Stimulated activated CD4-positive, alpha-beta T cell treated with anti-CD3 and anti-CD28 coated beads, Interleukin-4, amount 100 ng/mL, for 4 hours (primary cell): ENCODE results near the gene RAPGEF4.

ENCODE experiments used
- DNase-seq, 2 experiments: peaks; one replicate each; pipeline ENCODE4 v3.0.0-alpha.2; 2020

RAPGEF4 gene

DNA sequence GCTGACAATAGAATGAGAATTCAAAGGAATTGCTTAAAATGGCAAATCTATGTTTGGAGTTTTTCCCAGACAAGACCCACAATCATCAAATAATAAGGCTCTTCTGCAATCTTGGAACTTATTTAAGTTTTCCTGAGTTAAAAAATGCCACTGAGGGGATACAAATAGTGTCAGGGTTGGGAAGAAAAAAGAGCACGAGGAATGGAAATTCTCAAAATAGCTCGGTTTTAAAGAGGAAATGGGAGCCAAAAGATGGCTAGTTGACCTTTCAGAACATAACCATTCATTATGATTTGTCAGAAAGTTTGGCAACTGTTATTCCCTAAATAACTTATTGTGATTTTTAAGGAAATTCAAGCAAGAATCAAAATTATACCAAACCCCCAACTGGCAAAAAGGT, 127.7 kb downstream of the RAPGEF4 start:
- no peak for DNase-seq

- peak; percentile 14 to 42 for DNase-seq
Observed at GRCh38 chr2:172864182-172864581, 128.5 kb downstream of the RAPGEF4 start.

DNA sequence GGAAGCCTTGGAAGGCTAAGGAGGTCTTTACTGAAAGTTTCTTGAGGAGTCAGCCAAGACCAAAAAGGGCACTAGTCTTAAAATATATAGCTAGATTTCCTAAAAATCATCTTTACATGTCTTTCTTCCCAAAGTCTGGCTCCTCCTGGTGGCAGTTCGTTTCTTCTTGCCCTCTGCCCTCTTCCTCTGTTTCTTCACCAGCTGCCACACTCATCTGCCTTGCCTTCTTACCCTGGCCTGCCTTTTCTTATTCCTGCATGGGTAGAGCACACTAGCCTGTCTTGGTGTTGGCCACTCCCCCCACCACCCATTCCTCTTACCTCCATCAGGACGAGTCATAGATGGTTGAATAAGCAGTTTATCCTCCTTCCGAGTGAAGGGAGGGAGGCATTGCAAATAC, 129.8 kb downstream of the RAPGEF4 start:
- no peak for DNase-seq

DNA sequence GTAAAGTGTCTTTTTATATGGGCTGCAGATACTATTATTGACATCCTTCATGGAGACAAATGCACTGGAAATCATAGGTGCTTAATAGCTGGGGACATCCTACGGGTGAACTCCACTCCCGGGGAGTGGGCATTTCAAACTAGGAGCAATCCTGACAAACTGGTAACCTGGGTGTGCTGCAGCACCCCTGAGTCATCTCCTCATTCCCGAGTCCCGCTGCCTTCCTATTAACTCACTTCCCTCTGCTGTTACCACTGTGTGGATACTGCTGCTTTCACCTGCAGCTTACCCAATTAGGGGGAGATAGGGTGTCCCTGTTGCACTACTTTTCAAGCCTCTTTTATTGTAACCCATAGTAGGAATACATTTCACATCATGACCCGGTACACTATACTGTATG, 134.2 kb downstream of the RAPGEF4 start:
- no peak for DNase-seq

GRCh38 chr2:172870396-172870795, 134.8 kb downstream of the RAPGEF4 start:
- no peak for DNase-seq

DNA sequence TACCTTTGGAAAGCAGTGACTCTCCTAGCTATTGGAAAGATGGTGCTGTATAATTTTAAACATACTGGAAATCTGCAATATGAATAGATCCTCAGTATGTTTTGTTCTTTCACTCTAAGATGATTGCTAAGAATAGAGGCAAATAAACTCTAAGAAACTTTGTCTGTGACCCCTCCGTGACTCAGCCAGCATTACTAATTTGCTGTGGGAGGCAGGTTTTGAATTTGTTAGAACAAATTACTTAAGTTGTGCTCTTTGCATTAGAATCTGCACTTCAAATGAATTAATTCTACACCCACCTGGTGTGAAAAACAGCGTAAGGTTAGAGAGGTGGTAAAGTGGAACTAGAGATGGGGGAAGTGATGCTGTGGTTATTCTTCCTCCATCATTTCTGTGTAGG, 142.2 kb downstream of the RAPGEF4 start:
- DNase-seq, result no peak

GRCh38 chr2:172878260-172878659, 142.6 kb downstream of the RAPGEF4 start:
- no peak for DNase-seq

DNA sequence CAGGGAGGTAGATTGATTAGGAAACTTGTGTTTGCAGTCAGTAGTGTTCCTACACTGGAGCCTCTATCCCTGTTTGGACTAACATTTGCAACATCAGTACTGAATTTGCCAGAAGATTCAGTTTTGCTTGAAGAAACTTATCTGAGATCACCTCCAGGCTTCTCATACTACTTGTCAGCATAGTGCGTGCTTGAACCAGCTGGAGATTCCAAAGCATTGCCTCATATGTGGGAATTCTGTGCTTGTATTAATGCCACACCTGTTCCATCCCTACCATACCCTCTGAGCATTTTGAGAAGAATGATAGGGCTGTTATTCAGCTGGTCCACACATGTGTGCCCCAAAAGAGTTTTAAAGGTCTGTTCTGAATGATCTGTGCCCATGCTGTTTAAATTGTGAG, 148.7 kb downstream of the RAPGEF4 start:
- no peak for DNase-seq

- no peak for DNase-seq
Observed at GRCh38 chr2:172885996-172886395, 150.4 kb downstream of the RAPGEF4 start.

GRCh38 chr2:172887280-172887679, 151.6 kb downstream of the RAPGEF4 start:
- DNase-seq, result no peak

DNA sequence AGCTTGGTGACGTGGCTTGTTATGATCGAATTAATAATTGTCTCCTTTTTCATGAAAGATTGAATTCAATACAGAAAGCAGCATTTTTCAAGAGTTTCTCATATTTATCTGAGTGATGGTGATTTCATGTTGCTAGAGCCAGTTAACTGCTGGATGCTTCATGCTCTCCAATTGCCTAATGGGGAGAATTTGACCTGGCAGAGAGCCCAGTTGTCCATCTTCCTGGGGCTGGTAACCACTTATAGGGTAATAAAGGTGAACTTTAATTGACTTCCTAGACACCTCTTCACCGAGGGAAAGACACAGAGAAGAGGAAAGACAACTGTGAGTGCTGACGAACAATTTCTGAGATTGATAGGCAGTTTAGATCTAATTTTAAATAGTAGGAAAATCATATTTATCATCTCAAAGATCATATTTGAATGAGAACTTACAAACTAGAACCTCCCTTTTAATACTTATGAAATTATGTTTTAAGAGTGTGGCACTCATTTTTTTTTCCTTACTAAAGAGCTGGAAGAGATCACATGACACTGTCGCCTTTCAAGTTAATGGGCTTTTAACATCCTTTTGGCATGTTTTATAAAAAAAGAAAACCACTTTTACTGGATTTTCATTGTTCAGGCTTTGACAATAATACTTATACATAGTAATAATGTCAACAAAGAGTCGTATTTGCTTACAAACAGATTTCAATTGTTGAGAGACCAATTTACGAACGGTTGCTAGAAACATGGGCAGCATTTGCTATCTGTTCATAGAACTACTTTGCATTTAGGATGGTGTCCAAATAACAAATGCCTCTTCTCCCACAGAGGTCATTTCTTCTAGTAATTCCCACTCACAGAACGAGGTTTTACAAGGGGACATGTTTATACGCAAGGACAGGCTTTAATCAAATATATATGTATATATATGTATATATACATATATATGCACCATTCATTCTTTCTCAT, 153.3 kb downstream of the RAPGEF4 start:
- DNase-seq, result no peak

GRCh38 chr2:172889768-172890430, 154.3 kb downstream of the RAPGEF4 start:
- DNase-seq, result no peak

GRCh38 chr2:172893111-172893510, 157.5 kb downstream of the RAPGEF4 start:
- DNase-seq, result no peak

DNA sequence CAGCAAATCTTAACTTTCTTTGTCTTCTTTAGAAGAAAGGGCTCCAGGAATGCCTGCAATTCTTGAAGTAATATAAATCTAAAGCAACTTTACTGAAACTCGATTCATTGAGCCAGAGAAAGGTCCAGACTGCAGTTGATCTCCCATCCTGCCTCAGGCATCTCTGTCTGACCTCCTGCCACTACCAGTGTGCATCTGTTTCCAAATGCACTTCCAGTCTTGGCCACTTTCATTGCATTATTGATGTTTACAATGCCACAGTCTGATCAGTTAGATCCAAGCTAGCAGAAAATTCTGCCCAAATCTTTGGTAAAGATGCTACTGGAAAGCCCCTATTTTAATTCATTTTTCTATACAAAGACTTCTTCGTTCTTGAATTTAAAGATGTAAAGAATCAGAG, 158.0 kb downstream of the RAPGEF4 start:
- no peak for DNase-seq

DNA sequence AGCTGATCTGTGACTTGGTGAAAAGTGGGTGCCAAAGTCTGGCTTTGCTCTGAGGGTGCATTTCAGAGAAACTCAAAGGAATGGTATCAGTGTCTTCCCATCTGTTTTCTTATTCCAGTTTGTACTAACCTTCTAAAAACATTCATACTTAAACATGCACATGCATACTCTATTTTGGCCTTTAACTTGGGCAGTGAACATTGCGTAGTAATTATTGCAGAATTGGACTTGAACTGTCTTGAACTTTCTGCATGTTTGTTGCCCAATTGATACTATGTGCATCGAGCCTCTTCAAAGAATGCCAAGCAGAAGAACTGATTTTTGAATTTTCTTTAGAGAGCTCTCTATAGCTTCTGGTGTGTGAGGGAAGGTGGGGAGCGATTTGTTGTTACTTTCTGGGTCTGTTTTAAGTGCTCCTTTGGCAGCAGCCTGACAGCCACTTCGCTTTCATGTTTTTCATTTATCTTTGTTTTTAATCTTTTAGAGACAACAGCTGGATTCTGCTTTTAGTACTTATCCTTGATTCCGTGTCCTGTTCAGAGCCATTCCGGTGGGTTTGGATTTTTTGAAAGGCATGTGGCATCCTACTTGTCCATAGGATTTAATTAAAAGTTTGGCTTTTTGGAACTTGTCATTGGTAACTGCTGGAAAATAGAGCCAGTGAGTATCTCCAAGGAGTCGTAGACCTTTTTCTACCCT, 159.2 kb downstream of the RAPGEF4 start:
- no peak for DNase-seq

DNA sequence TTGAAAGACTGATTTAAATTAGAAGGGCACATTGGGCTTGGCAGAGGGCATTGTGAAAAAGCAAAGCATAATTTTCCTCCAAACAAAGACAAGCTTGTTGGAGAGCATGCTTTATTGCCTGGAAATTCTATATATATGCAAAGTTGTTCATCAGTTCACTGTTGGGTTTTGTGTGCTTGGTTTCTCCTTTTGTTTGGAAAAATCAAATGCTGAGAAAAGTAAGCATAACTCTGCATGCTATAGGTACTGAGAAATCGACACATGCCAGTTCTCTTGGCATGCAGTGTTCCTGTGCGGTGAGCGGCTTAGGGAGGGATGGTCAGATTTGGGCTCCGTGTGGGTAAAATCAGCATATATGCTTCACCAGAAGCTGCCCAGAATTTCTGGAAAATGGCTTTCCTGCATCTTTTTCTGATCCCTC, 161.0 kb downstream of the RAPGEF4 start:
- no peak for DNase-seq

DNA sequence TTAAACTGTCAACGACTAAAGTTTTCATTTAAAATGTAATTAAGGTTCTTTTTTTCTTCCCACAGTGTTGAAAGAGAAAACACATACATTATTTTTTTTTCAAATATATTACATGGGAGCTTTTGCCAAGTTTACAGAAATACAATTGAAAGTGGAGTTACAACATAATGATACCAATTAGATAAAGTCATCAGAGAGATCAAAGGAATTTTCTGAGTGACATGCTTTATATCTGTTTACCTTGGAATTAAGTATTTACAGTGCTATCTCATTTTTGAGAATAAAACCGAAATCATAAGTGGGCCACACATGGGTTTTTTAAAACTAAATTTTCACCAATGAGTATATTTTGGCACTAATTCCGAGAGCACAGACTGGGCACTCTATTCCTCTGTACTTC, 165.2 kb downstream of the RAPGEF4 start:
- no peak for DNase-seq

GRCh38 chr2:172901913-172902312, 166.3 kb downstream of the RAPGEF4 start:
- DNase-seq, result no peak

DNA sequence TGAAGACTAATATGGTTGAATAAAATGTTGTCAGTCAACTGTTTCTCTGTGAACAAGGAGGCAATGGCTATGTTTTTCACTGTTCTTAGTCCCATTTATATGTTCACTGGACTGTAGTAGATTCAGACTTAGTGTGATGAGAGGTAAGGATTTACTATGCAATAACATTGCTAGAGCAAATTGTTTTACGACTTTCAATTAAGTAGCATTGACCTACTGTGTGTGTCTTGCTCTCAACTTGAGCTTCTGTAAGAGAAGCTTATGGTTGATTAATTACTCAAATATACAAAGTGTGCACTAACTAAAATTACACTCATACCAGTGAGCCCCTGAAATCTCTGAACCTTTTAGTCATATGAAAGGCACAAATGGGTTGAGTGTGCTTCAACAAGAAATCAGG, 168.6 kb downstream of the RAPGEF4 start:
- no peak for DNase-seq

- no peak for DNase-seq
Observed at GRCh38 chr2:172905937-172906811, 170.5 kb downstream of the RAPGEF4 start.

- DNase-seq, result no peak
Observed at GRCh38 chr2:172908275-172908674, 172.6 kb downstream of the RAPGEF4 start.

DNA sequence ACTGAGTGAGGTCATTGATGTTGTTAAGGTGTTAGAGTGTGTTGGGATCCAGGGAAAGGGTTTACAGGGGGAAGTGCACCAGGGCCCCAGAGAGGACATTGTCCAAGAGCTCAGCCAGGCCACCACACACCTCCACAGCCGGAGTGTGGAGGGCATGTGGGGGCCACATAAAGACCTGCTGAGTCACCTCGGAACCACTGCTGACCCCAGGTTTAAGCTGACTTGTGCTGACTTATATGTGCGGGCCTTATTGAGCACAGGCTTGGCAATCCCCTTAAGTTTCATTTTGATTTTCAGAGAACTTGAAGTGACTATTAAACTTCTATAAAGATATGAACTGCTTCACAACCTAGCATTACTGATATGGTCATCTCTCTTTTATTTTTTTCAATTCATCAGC, 173.8 kb downstream of the RAPGEF4 start:
- DNase-seq, result no peak

GRCh38 chr2:172912266-172912665, 176.6 kb downstream of the RAPGEF4 start:
- DNase-seq, result no peak
